GM19438 (cell line): Measurements from ENCODE around the gene CMTM7.

Source experiments
- ATAC-seq: cut with Tn5 transposase; IDR thresholded peaks from one replicate; pipeline ENCODE4 v1.9.1; 2021; ENCODE audit warnings: low read depth; ENCODE audit not compliant: unreplicated experiment

CMTM7 gene

DNA sequence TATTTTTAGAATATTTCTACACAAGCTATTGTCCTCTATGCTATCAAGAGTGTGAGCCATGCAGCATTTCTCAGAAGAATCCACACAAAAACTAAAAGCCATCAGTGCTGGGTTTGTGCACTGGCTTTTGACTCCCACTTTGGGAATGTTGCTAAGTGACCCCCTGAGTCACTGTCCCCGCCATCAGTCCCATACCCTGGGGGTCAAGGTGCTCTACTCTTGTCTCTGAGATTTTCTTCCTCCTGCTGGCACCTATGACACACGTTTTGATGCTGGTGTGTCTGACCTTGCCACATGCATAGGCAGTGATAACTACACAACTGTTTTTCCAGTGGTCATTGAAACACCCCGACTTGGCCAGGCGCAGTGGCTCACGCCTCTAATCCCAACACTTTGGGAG is 19.8 kb downstream of the CMTM7 start:
- no peak for ATAC-seq

GRCh38 chr3:32412887-32413286 is 21.2 kb downstream of the CMTM7 start:
- no peak for ATAC-seq

GRCh38 chr3:32413845-32414521 is 22.3 kb downstream of the CMTM7 start:
- ATAC-seq = no peak

GRCh38 chr3:32414522-32415202 is 23.0 kb downstream of the CMTM7 start:
- ATAC-seq = no peak

DNA sequence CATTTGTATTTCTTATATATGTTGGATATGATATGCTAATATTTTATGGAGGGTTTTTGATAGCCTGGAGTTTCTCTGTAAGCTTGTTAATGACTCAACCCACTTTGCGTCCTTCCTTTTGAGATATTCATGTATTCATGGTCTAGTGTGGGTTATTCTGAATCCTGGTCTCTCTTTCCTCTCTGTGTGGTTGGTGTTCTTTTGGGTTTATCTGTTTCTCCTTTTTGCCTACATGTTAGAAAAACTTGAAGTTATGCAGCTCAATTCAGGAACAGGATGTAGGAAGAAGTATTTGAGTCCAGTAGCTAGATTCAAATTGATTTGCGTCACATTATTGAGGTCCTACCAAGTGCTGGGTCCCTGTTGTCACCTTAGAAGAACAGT is 28.1 kb downstream of the CMTM7 start:
- no peak for ATAC-seq

DNA sequence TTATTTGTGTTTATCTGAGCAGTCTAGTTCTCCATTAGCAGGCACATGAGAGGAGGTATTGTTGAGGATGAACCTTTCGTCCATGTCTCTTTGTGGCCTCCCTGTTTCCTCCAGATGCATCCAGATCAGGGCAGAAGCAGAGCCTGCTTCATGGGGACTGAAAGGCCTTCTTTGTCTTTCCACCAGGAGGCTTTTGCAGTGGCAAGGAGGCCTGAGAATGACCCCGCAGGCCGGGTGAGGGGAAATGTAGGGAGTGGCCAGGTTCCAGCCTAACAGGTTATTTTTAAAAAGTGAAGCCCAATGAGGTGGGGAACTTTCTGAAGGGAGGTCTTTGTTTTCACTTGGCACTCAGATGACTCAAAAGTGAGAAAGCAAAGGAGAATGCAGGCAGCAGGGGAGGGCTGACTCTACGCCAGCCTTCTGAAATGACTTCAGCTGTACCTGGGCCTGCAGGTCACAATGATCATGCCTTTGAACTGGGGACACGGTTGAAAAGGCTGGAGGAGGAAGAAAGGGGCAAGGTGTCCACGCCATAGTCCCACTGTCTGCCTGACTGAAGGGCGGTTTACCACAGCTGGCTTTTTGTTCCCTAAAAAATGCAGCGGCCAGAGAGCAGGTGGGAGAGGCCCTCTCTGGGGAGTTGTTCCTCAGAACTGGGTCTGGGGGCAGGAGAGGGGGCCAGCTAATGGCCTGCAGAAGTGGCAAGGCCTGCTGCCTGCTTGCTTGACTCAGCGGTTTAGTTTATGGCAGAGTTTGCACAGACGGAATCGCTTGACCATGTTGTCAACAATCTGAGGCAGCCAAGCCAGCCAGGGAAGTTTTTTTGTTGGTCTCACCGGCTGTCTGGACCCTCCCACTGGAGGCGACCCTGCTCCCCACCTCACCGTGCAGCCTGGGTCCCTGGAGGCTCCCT is 28.7 kb downstream of the CMTM7 start:
- peak; percentile 52 for ATAC-seq

DNA sequence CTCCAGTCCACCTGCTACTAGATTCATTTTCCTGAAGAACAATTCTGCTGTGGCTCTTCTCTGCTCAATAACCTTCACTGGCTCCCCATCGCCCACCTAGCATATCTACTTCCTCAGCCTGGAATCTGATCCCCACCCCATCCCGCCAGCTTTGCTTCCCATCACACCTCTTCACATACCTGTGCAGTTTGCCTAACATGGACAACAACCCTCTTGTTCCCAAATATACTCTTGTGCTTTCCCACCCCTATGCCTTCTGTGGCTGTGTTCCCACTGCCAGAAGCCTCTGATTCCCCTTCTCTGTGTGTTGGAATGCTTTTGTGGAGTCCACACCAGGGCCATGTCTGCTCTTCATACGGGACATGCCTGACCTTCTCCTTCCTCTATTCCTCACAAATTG is 29.5 kb downstream of the CMTM7 start:
- no peak for ATAC-seq

GRCh38 chr3:32421991-32422859 is 30.6 kb downstream of the CMTM7 start:
- no peak for ATAC-seq

GRCh38 chr3:32422943-32423342 is 31.3 kb downstream of the CMTM7 start:
- ATAC-seq = no peak

GRCh38 chr3:32423534-32423933 is 31.9 kb downstream of the CMTM7 start:
- peak; percentile 51 for ATAC-seq

GRCh38 chr3:32423956-32424557 is 32.4 kb downstream of the CMTM7 start:
- ATAC-seq = no peak

- ATAC-seq = no peak
These were observed 33.1 kb downstream of the CMTM7 start for GRCh38 chr3:32424581-32425250.

GRCh38 chr3:32428092-32429068 is 36.7 kb downstream of the CMTM7 start:
- peak; percentile 85 for ATAC-seq

DNA sequence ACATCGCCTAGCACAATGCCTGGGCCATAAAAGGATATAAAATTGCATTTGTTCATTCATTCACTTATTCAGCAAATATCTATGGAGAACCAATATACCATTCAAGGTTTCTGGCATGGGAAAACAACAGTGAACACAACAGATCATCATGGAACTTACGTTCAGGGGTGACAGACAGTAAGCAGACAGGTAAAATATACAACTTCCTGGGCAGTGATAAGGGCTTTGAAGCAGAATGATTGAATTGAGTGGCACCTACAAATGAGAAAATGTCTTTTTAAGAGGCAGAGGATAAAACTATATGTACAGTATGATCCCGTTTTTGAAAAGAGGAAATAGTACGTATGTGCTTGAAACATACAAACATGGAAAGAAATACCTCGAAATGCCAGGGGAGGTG is 39.2 kb downstream of the CMTM7 start:
- no peak for ATAC-seq

GRCh38 chr3:32431481-32431880 is 39.8 kb downstream of the CMTM7 start:
- no peak for ATAC-seq

GRCh38 chr3:32432045-32432710 is 40.5 kb downstream of the CMTM7 start:
- ATAC-seq = no peak

DNA sequence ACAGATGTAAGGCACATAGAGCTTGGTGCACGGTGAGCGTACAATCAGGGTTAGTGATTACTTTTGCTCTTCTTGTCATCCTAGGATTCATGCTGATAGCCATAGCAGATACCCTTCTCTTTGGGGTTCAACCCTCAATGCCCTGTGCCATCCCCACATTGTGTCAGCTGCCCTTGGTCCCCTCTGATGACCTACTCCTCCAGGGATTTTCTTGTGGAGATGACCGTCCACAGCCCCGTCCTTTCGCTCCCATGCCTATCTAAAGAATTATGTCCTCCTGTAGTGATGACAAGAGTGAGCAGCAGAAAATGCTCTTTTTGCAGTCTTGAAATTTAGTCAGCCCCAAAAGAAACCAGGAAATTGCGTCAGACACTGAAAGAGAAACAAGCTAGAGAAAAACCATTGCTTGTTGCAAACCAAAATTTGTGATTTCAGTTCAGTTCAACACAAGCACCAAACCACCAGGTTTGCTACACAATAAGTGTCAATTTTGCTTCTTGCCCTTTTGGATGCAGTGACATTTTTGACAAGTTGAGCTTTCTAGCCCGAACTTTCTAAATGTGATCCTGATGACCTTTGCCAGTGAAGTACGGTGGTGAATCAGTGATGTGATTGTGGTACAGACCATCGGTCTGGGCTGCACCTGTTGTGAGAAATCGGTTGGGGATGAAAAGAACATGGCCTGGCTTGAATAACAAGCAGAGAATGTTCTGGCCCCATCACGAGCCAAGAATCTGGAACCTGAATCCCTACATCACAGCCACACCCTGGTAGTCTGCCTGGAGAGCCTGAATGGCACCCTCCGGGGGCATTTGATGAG is 41.3 kb downstream of the CMTM7 start:
- ATAC-seq = no peak
